SU-DHL-6 (cell line): ENCODE measurements around the gene SLF2.

Experiments used
- H2AFZ ChIP-seq: fragments of 200-600 bp; sonication (generic); 2 replicates; pipeline ENCODE4 v1.6.1; 2014; ENCODE audit warnings: low read depth, mild to moderate bottlenecking, moderate library complexity, mixed read lengths, antibody characterized with exemption, low read length; ENCODE audit not compliant: severe bottlenecking
- H3F3A ChIP-seq: fragments of 200-600 bp; shearing (Covaris generic); 2 replicates; pipeline ENCODE4 v1.6.0; 2016; ENCODE audit warnings: antibody characterized with exemption, mild to moderate bottlenecking; ENCODE audit not compliant: insufficient read depth
- H3K27ac ChIP-seq: fragments of 200-600 bp; sonication (generic); 2 replicates; pipeline ENCODE4 v1.5.1; 2016; ENCODE audit warnings: low read depth, mild to moderate bottlenecking, low read length, moderate library complexity, mixed read lengths
- H3K27me3 ChIP-seq: fragments of 200-600 bp; sonication (generic), shearing (Covaris generic); 2 replicates; pipeline ENCODE4 v1.6.0; 2014; ENCODE audit warnings: mild to moderate bottlenecking, low read length
- H3K36me3 ChIP-seq: fragments of 200-600 bp; sonication (generic); 2 replicates; pipeline ENCODE4 v1.6.1; 2014; ENCODE audit warnings: mild to moderate bottlenecking, low read length, mixed read lengths
- H3K4me2 ChIP-seq: fragments of 300-600, 200-600 bp; shearing (Covaris generic), sonication (generic); 2 replicates; pipeline ENCODE4 v1.6.0; 2014; ENCODE audit warnings: low read length, low read depth, mild to moderate bottlenecking; ENCODE audit not compliant: poor library complexity, severe bottlenecking
- H3K4me3 ChIP-seq: fragments of 200-600 bp; sonication (generic); 2 replicates; pipeline ENCODE4 v1.5.1; 2014; ENCODE audit warnings: antibody characterized with exemption, low read length, mild to moderate bottlenecking, mixed read lengths; ENCODE audit not compliant: insufficient read depth, poor library complexity, severe bottlenecking
- H3K79me2 ChIP-seq: fragments of 200-600 bp; sonication (generic); 2 replicates; pipeline ENCODE4 v1.6.1; 2014; ENCODE audit warnings: mild to moderate bottlenecking, low read length, moderate library complexity; ENCODE audit not compliant: insufficient read depth
- H3K9ac ChIP-seq: fragments of 200-600 bp; sonication (generic); 2 replicates; pipeline ENCODE4 v1.7.0; 2014; ENCODE audit warnings: mild to moderate bottlenecking, low read length
- H3K9me2 ChIP-seq: fragments of 200-600 bp; sonication (generic); replicated peaks from 2 replicates; pipeline ENCODE4 v1.6.1; 2014; ENCODE audit warnings: low read length; ENCODE audit not compliant: insufficient read depth
- H3K9me3 ChIP-seq: fragments of 200-600 bp; sonication (generic); 2 replicates; pipeline ENCODE4 v1.6.1; 2014; ENCODE audit warnings: low read length, mixed read lengths; ENCODE audit not compliant: insufficient read depth
- H4K20me1 ChIP-seq: fragments of 200-600 bp; sonication (generic); 2 replicates; pipeline ENCODE4 v1.6.1; 2014; ENCODE audit warnings: low read depth, mild to moderate bottlenecking, antibody characterized with exemption, low read length, moderate library complexity, mixed read lengths
- EZH2phosphoT487 ChIP-seq: fragments of 200-600 bp; sonication (generic), shearing (Covaris generic); conservative IDR thresholded peaks from 2 replicates; pipeline ENCODE4 v1.6.1; 2018; ENCODE audit warnings: mild to moderate bottlenecking, antibody characterized with exemption, low read length, moderate library complexity, mixed read lengths
- TF ChIP-seq, protein P1 (sequence below): fragments of 200-600 bp; sonication (generic); IDR thresholded peaks from one replicate; pipeline ENCODE4 v1.5.1; 2017; ENCODE audit warnings: antibody characterized with exemption, mild to moderate bottlenecking, low read length, moderate library complexity; ENCODE audit not compliant: insufficient read depth, poor library complexity, severe bottlenecking

SLF2 gene

DNA sequence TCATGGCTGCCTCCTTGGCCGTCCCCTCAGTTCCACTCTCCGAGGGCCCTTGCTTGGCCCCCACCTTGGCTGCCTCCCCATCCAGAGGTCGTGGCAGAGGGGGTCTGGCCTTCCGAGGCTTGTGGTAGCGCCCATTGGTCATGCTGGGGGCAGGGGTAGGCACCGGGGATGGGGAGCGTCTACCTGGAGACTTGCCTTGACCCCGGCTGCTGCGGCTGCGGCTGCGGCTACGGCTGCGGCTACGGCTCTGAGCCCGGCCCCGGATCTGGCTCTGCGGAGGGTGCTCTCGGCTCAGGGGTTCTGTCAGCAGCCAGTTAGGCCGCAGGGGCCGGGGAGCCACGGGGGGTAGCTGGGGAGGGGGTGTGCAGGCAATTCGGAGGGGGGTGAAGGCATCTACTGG is 97.6 kb downstream of the SLF2 start:
- Histone ChIP-seq H3K79me2 (no peaks in the 10 kb centered on the region), H3K36me3 (no peaks in the 10 kb centered on the region), H3K9me2 (no peaks in the 10 kb centered on the region), H3K4me3 (no peak overlapping the region), H3F3A (no peaks in the 10 kb centered on the region), H4K20me1 (no peaks in the 10 kb centered on the region), H3K9ac (no peak overlapping the region), H3K27ac (no peak overlapping the region), H3K4me2 (no peak overlapping the region), H2AFZ (no peak overlapping the region), H3K9me3 (no peaks in the 10 kb centered on the region), H3K27me3 (no peaks in the 10 kb centered on the region)
- TF ChIP-seq, protein P1, sequence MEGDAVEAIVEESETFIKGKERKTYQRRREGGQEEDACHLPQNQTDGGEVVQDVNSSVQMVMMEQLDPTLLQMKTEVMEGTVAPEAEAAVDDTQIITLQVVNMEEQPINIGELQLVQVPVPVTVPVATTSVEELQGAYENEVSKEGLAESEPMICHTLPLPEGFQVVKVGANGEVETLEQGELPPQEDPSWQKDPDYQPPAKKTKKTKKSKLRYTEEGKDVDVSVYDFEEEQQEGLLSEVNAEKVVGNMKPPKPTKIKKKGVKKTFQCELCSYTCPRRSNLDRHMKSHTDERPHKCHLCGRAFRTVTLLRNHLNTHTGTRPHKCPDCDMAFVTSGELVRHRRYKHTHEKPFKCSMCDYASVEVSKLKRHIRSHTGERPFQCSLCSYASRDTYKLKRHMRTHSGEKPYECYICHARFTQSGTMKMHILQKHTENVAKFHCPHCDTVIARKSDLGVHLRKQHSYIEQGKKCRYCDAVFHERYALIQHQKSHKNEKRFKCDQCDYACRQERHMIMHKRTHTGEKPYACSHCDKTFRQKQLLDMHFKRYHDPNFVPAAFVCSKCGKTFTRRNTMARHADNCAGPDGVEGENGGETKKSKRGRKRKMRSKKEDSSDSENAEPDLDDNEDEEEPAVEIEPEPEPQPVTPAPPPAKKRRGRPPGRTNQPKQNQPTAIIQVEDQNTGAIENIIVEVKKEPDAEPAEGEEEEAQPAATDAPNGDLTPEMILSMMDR, result no peak
- no peak for TF ChIP-seq EZH2phosphoT487

DNA sequence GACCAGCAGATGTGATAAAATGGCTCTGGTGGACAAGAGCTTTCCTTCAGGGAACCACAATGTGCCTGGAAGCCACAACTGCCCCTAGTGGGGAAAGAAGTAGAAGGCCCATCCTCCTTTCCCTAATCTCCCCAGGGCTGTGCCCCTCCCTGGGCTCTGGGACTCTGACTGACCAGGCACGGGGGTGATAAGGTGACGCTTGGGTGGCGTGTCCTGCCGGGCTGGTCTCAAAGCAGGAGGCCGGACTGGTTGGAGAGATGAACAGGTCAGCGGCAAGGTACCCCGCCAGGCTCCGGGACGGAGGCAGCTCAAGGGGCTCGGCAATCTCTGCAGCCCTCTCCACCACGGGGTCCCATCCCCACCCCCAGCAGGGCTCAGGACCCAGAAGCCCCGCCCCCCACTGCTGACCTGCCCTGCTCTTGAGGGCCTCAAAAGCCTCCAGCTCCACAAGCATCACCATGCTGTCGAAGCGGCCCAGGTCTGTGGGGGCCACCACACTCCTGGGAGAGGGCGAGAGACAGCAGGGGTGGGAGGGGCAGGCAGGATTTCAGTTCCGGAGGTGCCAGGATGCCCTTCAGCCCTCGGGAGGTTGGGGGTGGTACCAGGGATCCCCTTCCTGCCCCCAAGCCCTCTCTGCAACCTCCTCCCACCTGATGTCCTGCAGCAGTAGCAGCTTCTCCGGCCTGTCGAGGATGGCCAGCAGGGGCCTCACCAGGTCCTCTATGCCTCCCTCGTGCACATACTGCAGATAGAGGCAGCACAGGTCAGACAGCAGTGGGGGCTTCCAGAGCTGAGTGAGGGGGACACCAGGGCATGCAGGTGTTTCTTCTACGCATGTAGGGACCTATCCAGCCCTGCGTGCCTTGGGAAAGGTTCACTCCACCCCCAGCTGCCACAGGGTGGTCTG is 99.0 kb downstream of the SLF2 start:
- no peak overlapping the region for H2AFZ ChIP-seq
- no peaks in the 10 kb centered on the region for H4K20me1 ChIP-seq

DNA sequence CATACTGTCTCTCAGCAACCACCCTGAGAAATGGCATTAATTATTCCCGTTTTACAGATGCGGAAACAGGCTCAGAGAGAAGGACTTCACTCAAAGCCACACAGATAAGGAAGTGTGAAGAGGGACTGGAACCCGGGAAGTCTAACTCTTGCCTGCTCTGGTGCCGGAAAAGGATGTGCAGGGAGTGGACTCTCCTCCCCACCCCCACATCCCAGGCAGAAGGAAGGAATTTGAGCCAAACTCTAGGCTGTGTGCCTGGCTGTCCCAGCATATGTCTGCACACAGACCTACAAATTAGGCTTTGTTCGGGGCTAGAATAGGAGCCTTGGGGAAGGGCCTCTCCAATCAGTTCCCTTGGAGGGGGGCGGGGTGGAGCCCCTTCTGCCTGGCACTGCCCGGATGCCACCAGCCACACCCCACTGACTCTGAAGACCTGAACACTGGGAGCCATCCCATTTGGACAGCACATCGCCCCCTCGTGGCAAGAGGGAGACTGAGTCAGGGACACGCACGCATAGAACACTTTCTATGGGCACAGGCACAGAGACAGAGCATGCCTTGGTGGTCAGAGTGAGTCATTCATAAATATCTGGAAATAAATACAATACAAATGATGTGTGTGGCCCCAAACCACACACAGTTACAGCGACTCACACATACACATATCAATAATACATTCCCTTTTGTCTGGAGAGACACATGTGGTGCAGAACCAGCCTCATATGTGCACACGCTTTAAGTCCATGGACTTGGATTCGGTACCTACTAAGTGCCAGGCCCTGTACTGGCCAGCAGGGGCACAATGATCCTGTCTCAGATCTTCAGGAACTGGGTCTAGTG is 100.0 kb downstream of the SLF2 start:
- H4K20me1 ChIP-seq, result no peaks in the 10 kb centered on the region
- TF ChIP-seq EZH2phosphoT487, result no peak
- TF ChIP-seq, protein P1, result peak; percentile 97
- H3K9me2 ChIP-seq, result no peaks in the 10 kb centered on the region
- no peaks in the 10 kb centered on the region for H3K9me3 ChIP-seq
- no peak overlapping the region for H3K9ac ChIP-seq
- no peak overlapping the region for H3K4me2 ChIP-seq
- no peak overlapping the region for H2AFZ ChIP-seq
- no peaks in the 10 kb centered on the region for H3F3A ChIP-seq
- H3K27ac ChIP-seq, result no peak overlapping the region
- no peaks in the 10 kb centered on the region for H3K36me3 ChIP-seq
- H3K27me3 ChIP-seq, result no peaks in the 10 kb centered on the region
- no peaks in the 10 kb centered on the region for H3K79me2 ChIP-seq
- no peak overlapping the region for H3K4me3 ChIP-seq

More for the DNA sequence above, 99.0 kb downstream of the SLF2 start:
- Histone ChIP-seq H3K36me3 (no peaks in the 10 kb centered on the region), H3K79me2 (no peaks in the 10 kb centered on the region), H3K9ac (no peak overlapping the region), H3K9me3 (no peaks in the 10 kb centered on the region), H3K27ac (no peak overlapping the region), H3K4me2 (no peak overlapping the region), H3F3A (no peaks in the 10 kb centered on the region), H3K9me2 (no peaks in the 10 kb centered on the region), H3K4me3 (no peak overlapping the region), H3K27me3 (no peaks in the 10 kb centered on the region)
- TF ChIP-seq, protein P1, result no peak
- TF ChIP-seq EZH2phosphoT487, result no peak
